NCI-H2081 treated with DMSO at 0.1 percent for 48 hours (cell line): ENCODE measurements around the gene ACTR1A.
A peak's percentile ranks its signal among the peaks of the same experiment; 100 is the strongest.

Source experiments
- DNase-seq: peaks from one replicate; lab custom pipeline; 2025; lab: John Stamatoyannopoulos, UW

The ACTR1A gene

GRCh38 chr10:102452672-102453340, 49.7 kb downstream of the ACTR1A start:
- no peak for DNase-seq

- no peak for DNase-seq
Measured at GRCh38 chr10:102451105-102451969, 51.2 kb downstream of the ACTR1A start, which contains the start of gene C10orf95. Gene C10orf95, minus strand, starts transcription at chr10:102451543. Its CDS starts 450 bp downstream, at chr10:102451093.

- peak; percentile 56 for DNase-seq
Measured at GRCh38 chr10:102450374-102451104, 52.0 kb downstream of the ACTR1A start.

GRCh38 chr10:102450124-102450373, 52.5 kb downstream of the ACTR1A start:
- DNase-seq: no peak

GRCh38 chr10:102449321-102450123, 53.0 kb downstream of the ACTR1A start:
- peak; percentile 1 for DNase-seq

GRCh38 chr10:102444851-102445250, 57.7 kb downstream of the ACTR1A start:
- no peak for DNase-seq

- DNase-seq: no peak
Measured at GRCh38 chr10:102438374-102438773, 64.1 kb downstream of the ACTR1A start.

GRCh38 chr10:102437515-102437914, 65.0 kb downstream of the ACTR1A start:
- no peak for DNase-seq

- DNase-seq: no peak
Measured at GRCh38 chr10:102436312-102436711, 66.2 kb downstream of the ACTR1A start.

GRCh38 chr10:102435529-102436233, 66.8 kb downstream of the ACTR1A start:
- DNase-seq: no peak

GRCh38 chr10:102435133-102435497, 67.4 kb downstream of the ACTR1A start:
- no peak for DNase-seq

GRCh38 chr10:102434394-102435132, 67.9 kb downstream of the ACTR1A start:
- no peak for DNase-seq

- no peak for DNase-seq
Measured at GRCh38 chr10:102433619-102434046, 68.9 kb downstream of the ACTR1A start.

GRCh38 chr10:102432162-102432950, 70.2 kb downstream of the ACTR1A start, which contains the start of gene CUEDC2:
Gene CUEDC2, minus strand, starts transcription at chr10:102432574. Its CDS starts 7,386 bp downstream, at chr10:102425188.
- DNase-seq: peak; percentile 57

- no peak for DNase-seq
Measured at GRCh38 chr10:102431452-102432124, 70.9 kb downstream of the ACTR1A start.

- no peak for DNase-seq
Measured at GRCh38 chr10:102429468-102429867, 73.0 kb downstream of the ACTR1A start.
